Large intestine (tissue), 3 donors: ENCODE measurements around the gene ASTN2. TPM values are rescaled to one million over a fixed set of nuclear protein-coding genes. Genes with fewer than 3 reads are reported as not detected.

Experiments used
- DNase-seq, 2 donors: peaks; one replicate each; pipeline versions ENCODE4 v3.0.0 to v3.0.0-alpha.2; 2013
- H3K27ac ChIP-seq: one replicate; pipeline ENCODE4 v1.5.1; 2013; ENCODE audit warnings: low read length
- H3K27me3 ChIP-seq: 2 replicates; pipeline ENCODE4 v1.6.1; 2013; ENCODE audit warnings: low read length; ENCODE audit not compliant: control insufficient read depth, insufficient read depth
- H3K36me3 ChIP-seq: 2 replicates; pipeline ENCODE4 v1.6.1; 2013; ENCODE audit warnings: low read length; ENCODE audit not compliant: control insufficient read depth, insufficient read depth
- H3K4me1 ChIP-seq: one replicate; pipeline ENCODE4 v1.6.1; 2013; ENCODE audit warnings: low read length; ENCODE audit not compliant: control insufficient read depth, insufficient read depth
- H3K4me3 ChIP-seq: one replicate; pipeline ENCODE4 v1.5.1; 2013; ENCODE audit warnings: low read length
- H3K9me3 ChIP-seq: one replicate; pipeline ENCODE4 v1.6.1; 2013; ENCODE audit warnings: mild to moderate bottlenecking, low read depth, low read length, moderate library complexity; ENCODE audit not compliant: control insufficient read depth
- WGBS: methylation state at CpG from one replicate; pipeline ENCODE4 v1.1.5; 2013; ENCODE audit warnings: low lambda C conversion rate; ENCODE audit not compliant: insufficient coverage; 5-methylcytosine and 5-hydroxymethylcytosine counted together
- polyA plus RNA-seq: library from polyadenylated mRNA; unstranded; fragments of 120-200 nt; gene quantifications from one replicate; pipeline ENCODE4 v1.2.1, GENCODE V29; 2013

ASTN2 gene
- polyA plus RNA-seq, 1 donor, result 11.4 TPM

DNA sequence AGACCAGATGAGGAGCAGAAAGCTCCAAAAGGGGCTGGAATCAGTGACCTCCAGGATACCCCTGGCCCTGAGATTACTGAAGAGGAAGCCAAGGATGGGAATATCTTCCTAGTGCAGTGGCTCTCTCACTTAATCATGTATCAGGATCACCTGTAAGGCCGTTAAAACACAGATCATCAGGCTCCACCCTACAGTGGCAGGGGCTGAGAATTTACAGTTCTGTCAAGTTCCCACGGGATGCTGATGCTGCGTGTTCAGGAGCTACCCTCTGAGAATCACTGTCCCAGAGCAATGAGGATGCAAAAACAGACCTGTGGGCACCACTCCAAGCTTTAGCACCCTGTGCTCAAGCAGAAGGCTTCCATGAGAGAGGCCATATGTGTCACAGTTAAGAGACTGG, 291.9 kb downstream of the ASTN2 start:
- no peaks in the 10 kb centered on the region for H3K27me3 ChIP-seq
- H3K4me1 ChIP-seq, result no peaks in the 10 kb centered on the region
- H3K9me3 ChIP-seq, result no peaks in the 10 kb centered on the region
- no peaks in the 10 kb centered on the region for H3K36me3 ChIP-seq
- WGBS, result no CpG with 5 or more reads among the region's 3 CpGs
- H3K27ac ChIP-seq, result no peak overlapping the region
- DNase-seq, result no peak
- no peak overlapping the region for H3K4me3 ChIP-seq

GRCh38 chr9:117122102-117122501, 292.8 kb downstream of the ASTN2 start:
- no peak for DNase-seq
- Histone ChIP-seq H3K27me3 (no peaks in the 10 kb centered on the region), H3K27ac (no peak overlapping the region), H3K36me3 (no peaks in the 10 kb centered on the region), H3K9me3 (no peaks in the 10 kb centered on the region), H3K4me1 (no peaks in the 10 kb centered on the region), H3K4me3 (no peak overlapping the region)
- no CpG with 5 or more reads among the region's 1 CpG for WGBS

GRCh38 chr9:117121316-117121715, 293.5 kb downstream of the ASTN2 start:
- no peak for DNase-seq
- Histone ChIP-seq H3K4me3 (no peak overlapping the region), H3K36me3 (no peaks in the 10 kb centered on the region), H3K27me3 (no peaks in the 10 kb centered on the region), H3K4me1 (no peaks in the 10 kb centered on the region), H3K9me3 (no peaks in the 10 kb centered on the region), H3K27ac (no peak overlapping the region)
- no CpG with 5 or more reads among the region's 2 CpGs for WGBS

- Histone ChIP-seq H3K27ac (no peak overlapping the region), H3K4me3 (no peak overlapping the region), H3K4me1 (no peaks in the 10 kb centered on the region), H3K27me3 (no peaks in the 10 kb centered on the region), H3K36me3 (no peaks in the 10 kb centered on the region), H3K9me3 (no peaks in the 10 kb centered on the region)
- WGBS, result no CpG with 5 or more reads among the region's 2 CpGs
- DNase-seq, result no peak
Observed at GRCh38 chr9:117120061-117120460, 294.8 kb downstream of the ASTN2 start.

DNA sequence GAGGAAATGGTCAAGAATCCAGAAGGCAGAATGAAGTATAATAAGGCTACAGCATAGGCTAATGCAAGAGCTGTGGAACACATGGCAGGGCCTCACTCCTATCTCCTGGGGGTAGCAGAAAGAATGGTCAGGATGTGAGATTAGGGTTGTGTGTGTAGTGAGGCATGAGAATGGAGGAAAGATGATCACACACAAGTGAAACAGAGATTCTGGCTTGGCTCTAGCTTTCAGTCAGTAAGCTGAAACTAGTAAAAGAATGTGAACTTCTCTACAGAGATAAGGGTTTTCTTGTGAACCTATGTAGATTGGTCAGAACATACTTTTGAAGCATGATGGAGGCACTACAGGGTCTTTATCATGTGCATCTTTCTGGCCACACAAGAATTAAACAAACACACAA, 298.8 kb downstream of the ASTN2 start:
- Histone ChIP-seq H3K36me3 (no peaks in the 10 kb centered on the region), H3K9me3 (no peaks in the 10 kb centered on the region), H3K27me3 (no peaks in the 10 kb centered on the region), H3K4me3 (no peak overlapping the region), H3K27ac (no peak overlapping the region), H3K4me1 (no peaks in the 10 kb centered on the region)
- no peak for DNase-seq

GRCh38 chr9:117114768-117115167, 300.1 kb downstream of the ASTN2 start:
- Histone ChIP-seq H3K36me3 (no peaks in the 10 kb centered on the region), H3K9me3 (no peaks in the 10 kb centered on the region), H3K27me3 (no peaks in the 10 kb centered on the region), H3K4me1 (no peaks in the 10 kb centered on the region), H3K27ac (no peak overlapping the region), H3K4me3 (no peak overlapping the region)
- no CpG with 5 or more reads among the region's 2 CpGs for WGBS
- no peak for DNase-seq

DNA sequence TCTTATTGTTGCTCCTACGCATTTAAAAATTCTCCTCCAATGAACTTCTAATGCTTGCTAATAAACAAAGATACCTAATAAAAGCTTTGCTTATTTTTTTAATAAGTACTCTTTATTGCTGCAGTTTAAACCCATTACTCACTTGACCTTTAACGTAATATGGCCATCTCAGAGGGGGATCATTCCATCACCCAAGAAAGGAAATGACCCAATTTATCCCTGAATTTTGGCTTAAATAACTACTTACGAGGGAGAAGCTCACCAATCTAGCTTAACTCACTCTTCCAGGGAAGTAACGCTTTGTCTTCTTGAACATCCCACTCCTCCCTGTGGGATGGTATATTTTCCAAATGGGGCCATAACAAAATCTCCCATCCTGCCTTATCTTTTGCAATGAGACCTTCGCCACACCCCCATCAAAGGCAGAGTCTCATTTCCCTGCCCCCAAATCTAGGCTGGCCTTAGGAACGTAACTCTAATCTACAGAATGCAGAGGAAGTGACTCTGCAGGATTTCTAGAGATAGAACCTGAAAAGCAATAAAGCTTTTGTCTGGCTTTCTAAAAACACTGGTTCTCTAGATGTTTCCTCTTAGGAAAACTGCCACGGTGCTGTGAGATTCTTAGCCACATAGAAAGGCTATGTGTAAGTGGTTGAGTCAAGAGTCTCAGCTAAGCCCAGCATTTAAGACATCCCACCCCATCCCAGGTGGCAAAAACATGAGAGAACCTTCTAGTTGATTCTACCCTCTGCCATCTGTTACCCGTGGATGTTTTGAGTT, 310.0 kb downstream of the ASTN2 start:
- DNase-seq, result no peak
- Histone ChIP-seq H3K4me1 (no peaks in the 10 kb centered on the region), H3K27me3 (no peaks in the 10 kb centered on the region), H3K9me3 (no peaks in the 10 kb centered on the region), H3K27ac (no peak overlapping the region), H3K36me3 (no peaks in the 10 kb centered on the region), H3K4me3 (no peak overlapping the region)
- 83% methylated on average over 3 of the region's 8 CpGs for WGBS

DNA sequence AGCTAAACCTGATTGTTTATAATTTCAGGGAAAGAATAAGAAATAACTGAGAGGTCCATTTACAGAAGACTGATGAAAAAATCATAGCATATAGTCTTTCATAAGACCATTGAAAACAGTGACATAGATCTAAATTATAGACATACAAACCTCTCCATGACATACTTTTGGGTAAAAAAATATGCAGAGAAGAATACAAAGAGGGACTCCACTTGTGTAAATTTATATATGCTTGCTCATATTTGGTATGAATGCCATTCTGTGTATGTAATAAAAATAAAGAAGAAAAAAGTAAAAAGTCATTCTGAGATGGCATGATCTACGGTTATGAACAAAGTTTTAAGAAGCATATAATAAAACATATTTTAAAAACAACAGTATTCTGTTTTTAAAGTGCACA, 310.7 kb downstream of the ASTN2 start:
- 100% methylated on average over 1 of the region's 1 CpG for WGBS
- no peak overlapping the region for H3K4me3 ChIP-seq
- no peak overlapping the region for H3K27ac ChIP-seq
- H3K27me3 ChIP-seq, result no peaks in the 10 kb centered on the region
- no peaks in the 10 kb centered on the region for H3K9me3 ChIP-seq
- H3K36me3 ChIP-seq, result no peaks in the 10 kb centered on the region
- no peak for DNase-seq
- no peaks in the 10 kb centered on the region for H3K4me1 ChIP-seq

DNA sequence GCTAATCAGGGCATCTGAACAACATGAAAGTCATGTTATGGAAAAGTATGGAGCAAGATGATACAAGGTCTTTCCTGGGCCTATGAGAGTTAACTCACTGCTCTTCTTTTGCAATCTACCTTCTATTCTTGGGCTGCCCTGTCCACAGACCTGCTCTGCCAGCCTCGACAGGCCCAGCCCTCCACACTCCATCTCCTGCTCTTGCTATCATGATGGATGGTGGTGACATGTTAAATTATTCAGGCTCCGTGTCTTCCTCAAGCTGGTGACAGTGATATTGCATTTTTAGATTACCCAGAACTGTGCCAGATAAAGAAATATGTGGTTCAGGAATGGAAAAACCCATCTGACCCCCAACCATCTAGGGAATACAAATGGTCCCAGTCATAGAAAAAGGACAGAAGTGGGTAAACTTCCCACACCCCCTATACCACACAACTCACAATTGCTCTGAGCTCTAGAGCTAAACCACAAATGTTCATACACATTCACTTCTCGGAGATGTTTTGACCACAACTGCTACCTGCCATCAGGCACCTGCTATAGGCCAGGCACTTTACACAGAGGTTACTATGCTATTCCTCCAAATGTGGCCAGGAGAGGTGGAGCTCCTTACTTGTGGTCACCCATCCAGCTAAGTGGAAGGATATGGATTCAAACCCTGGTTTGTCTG, 311.3 kb downstream of the ASTN2 start:
- DNase-seq, result no peak
- Histone ChIP-seq H3K27ac (no peak overlapping the region), H3K9me3 (no peaks in the 10 kb centered on the region), H3K27me3 (no peaks in the 10 kb centered on the region), H3K4me1 (no peaks in the 10 kb centered on the region), H3K4me3 (no peak overlapping the region), H3K36me3 (no peaks in the 10 kb centered on the region)
- WGBS, result no CpG with 5 or more reads among the region's 3 CpGs

- DNase-seq, result no peak
- no peaks in the 10 kb centered on the region for H3K36me3 ChIP-seq
- H3K4me1 ChIP-seq, result no peaks in the 10 kb centered on the region
- no peaks in the 10 kb centered on the region for H3K27me3 ChIP-seq
- H3K4me3 ChIP-seq, result no peak overlapping the region
- no CpG with 5 or more reads among the region's 1 CpG for WGBS
- H3K27ac ChIP-seq, result no peak overlapping the region
- H3K9me3 ChIP-seq, result no peaks in the 10 kb centered on the region
Observed at GRCh38 chr9:117101008-117101407, 313.8 kb downstream of the ASTN2 start.

DNA sequence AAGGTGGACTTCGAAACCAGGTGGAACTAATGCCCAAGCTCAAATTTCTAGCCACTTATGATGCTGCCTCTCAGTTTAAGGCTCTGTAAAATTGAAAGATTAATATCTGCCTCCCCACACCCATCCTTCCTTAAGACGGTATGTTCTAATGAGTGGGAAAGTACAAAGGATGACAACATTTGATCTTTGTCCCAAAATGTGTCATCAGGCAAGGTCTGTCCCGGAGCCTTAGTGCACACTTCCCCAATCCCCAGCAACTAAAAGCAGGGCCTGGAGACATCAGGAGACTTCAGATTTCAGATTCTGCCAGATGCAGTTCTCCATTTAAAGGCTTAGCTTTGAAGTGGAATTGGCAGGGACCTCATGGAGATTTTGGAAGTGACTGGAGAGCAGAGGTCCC, 316.5 kb downstream of the ASTN2 start:
- H3K9me3 ChIP-seq, result no peaks in the 10 kb centered on the region
- H3K4me3 ChIP-seq, result no peak overlapping the region
- no peak overlapping the region for H3K27ac ChIP-seq
- no peaks in the 10 kb centered on the region for H3K27me3 ChIP-seq
- H3K36me3 ChIP-seq, result no peaks in the 10 kb centered on the region
- H3K4me1 ChIP-seq, result no peaks in the 10 kb centered on the region
- DNase-seq, result no peak
- WGBS, result 100% methylated on average over 1 of the region's 3 CpGs
